H1 (cell line): Measurements from ENCODE around the gene SLK. TPM values are rescaled to one million over a fixed set of nuclear protein-coding genes. Genes with fewer than 3 reads are reported as not detected.

Experiments
- CTBP2 ChIP-seq: IDR thresholded peaks from 2 replicates; pipeline ENCODE4 v1.7.0; 2011; ENCODE audit warnings: borderline replicate concordance, mild to moderate bottlenecking, moderate library complexity, mixed read lengths, low read length; ENCODE audit not compliant: insufficient read depth, insufficient read length
- NANOG ChIP-seq: IDR thresholded peaks from 2 replicates; pipeline ENCODE4 v1.6.1; 2011; ENCODE audit warnings: low read length, low read depth, mild to moderate bottlenecking, inconsistent platforms; ENCODE audit not compliant: insufficient read depth, poor library complexity, severe bottlenecking
- TAF1 ChIP-seq: IDR thresholded peaks from 2 replicates; pipeline ENCODE4 v1.6.1; 2011; ENCODE audit warnings: mild to moderate bottlenecking, low read depth, low read length
- polyA plus RNA-seq, 7 experiments: library from polyadenylated mRNA; depleted of rRNA in 3 of 7; stranded (reverse) in 5 of 7; unstranded in 2 of 7; fragments of >200 nt in 5 of 7; fragments of 200-250 nt in 2 of 7; gene quantifications; 1 replicate in 5 of 7; 2 replicates in 1 of 7; 4 replicates in 1 of 7; pipeline versions ENCODE4 v1.2.1 to v1.2.3, GENCODE V29; 2011 to 2013; ENCODE audit warnings: missing spikeins in 2 of 7, mixed read lengths in 2 of 7
- total RNA-seq: library from RNA; stranded (reverse); fragmentation: NEBNext Ultra II Directional; extraction: Animal tissue kit (Norgen Biotek cat#: 25700); gene quantifications from 2 replicates; pipeline ENCODE4 v1.2.1, GENCODE V29; 2021

The SLK gene
- total and polyA plus RNA-seq, 2 of the 8 experiments (the other 6 are each of a cell fraction or from before 2014, with no cell fraction given) = 2.7 to 18.3 TPM

DNA sequence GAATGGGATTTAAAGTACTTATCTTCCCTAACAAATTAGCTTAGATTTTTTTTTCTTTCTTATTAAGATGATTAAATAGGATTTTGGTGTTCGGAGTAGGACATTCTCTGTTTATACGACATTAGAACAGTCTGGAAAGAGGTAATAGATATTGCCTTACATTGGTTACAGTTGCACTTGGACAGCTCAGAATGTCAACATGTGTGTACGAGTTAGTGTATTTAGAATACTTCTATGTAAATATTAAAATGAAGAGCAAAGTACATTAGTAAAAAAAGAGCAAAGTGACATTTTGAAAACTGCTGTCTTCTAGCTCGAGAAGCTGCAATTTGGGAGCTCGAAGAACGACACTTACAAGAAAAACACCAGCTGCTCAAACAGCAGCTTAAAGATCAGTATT is 51.5 kb downstream of the SLK start (continued):
- TF ChIP-seq TAF1 (no peak), CTBP2 (no peak), NANOG (no peak)
